Medulla oblongata (tissue), 1 donor: ENCODE results near the gene PCBP2.

Experiments used
- DNase-seq: peaks from one replicate; pipeline ENCODE4 v3.0.0-alpha.2; 2015; ENCODE audit errors: extremely low spot score

PCBP2 gene

DNA sequence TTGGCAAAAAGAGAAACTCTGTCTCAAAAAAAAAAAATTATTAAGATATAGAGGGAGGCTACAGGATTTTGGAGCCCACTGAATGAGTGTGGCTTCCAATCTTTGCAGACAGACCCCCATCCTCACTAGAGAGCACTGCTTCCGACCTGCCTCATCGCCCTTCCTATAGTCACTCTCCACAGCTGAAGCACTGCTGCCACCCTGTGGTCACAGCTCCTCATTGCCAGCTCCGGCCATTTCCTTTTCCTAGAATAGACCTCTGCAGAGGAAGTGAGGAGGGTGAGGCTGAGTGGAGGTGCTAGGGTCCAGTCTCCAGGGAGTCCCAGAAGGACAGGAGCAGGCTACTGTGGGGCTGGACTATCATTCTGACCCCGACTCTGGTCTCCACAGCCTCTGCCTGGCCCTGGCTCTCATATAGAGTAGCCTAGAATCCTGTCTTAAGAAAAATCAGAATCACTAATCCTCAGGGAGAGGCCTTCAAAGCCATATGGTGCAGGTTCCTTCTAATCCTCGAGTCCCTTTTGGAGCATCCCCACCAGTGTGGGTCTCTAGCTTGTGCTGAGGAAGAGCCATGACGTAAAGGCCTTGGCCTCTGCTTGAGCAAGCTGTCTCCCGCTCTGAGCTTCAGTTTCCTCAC lies 56.8 kb downstream of the PCBP2 start:
- peak; percentile 93 for DNase-seq

DNA sequence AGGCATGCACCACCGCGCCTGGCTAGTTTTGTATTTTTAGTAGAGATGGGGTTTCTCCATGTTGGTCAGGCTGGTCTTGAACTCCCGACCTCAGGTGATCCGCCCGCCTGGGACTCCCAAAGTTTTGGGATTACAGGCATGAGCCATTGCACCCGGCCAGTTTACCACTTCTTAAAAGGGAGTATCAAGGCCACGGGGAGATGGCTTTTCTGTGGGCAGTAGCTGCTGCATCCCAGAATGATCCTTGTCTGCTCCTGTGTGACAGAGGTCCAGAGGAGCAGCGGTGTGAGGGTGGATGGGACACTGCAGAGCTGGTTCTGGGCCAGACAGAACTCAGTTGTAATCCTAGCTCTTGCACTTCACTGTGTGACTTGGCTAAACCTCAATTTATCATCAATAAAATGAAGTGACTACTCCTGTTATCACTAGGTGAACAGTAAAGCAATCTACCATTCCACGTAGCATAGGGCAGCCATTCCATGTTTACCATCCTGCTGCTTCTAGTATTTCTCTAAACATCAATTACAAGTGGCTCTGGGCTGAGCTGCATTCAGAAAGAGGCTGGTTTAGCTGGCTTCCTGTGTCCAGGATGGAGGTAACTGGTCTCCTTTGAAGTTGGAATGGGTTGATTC lies 58.4 kb downstream of the PCBP2 start:
- DNase-seq, result no peak

DNA sequence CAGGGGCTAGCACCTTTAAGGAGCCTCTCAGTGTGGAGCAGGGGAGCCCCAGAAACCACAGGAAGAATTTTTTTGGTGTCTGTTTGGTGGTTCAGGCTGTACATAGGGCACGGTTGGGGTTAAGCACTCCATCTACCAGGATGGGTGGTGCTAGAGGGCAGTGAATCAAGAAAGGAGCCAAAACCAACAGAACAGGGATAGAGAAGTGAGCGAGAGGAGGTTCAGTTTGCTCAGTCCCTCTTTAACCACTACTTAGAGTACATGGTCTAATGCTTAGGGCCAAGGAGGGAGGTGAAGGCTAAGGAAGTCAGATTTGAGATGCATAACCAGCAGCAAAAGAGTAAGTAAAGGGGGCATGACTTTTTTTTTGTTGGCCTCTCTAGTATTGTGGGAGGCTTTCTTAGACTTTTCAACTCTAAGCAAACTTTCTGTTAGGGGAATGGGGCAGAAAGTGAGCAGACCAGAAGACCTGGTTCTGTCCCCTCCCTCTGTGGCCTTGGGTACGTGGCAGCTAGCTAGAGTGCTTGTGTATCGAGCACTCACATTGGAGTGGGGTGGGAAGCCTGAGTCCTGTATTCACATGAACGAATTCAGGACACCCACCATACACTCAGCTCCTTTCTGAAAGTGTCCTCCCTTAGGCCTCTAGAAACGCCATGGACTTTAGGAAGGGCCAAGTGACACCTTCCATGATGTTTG lies 62.0 kb downstream of the PCBP2 start:
- DNase-seq, result no peak

DNA sequence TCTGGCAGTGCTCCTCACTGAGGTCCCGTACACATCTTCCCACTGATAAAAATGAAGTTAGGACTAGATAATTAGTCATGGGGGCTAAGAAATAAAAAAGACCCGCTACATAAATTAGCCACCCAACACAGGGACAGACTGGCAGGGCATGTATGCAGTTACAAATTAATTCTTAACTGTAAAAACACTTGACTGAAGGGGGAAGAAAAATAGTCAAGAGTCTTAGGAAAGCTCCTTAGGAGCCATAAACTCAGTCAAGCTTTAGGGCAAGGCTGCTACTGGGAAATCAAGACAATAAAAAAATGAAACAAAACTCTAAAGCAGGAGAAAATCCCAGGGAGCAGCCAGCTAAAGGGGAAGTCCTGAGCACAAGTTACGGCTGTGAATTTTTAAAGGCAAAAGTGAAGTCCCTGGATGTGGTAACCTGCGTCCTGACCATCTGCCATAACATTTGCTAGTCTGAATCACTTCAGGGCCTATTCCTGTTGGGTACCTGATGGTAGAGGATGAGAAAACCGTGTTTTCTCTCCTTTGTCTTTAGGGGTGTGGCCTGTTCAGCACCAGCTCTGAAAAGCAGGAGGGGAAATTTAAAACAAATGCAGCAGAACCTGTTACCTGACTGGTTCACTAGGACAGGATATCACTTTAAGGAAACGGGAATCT lies 62.9 kb downstream of the PCBP2 start:
- DNase-seq, result no peak

DNA sequence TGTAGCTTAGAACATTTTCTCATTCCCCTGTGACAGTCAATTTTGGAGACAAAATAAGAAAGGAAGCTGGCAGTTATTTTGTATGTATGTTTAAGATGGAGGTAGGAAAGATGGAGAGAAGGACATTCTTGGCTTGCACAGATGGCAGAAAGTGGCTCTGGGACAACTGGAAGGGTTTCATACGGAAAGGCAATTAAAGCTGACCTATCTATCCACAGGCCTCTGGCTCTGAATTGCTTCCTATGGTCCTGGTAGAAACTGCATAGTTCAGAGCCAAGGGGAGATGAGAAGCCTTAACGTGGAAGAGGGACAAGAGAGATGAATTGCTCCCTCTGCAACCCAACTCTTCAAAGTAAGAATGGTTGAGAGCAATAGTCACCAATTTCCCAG lies 63.4 kb downstream of the PCBP2 start:
- no peak for DNase-seq

DNA sequence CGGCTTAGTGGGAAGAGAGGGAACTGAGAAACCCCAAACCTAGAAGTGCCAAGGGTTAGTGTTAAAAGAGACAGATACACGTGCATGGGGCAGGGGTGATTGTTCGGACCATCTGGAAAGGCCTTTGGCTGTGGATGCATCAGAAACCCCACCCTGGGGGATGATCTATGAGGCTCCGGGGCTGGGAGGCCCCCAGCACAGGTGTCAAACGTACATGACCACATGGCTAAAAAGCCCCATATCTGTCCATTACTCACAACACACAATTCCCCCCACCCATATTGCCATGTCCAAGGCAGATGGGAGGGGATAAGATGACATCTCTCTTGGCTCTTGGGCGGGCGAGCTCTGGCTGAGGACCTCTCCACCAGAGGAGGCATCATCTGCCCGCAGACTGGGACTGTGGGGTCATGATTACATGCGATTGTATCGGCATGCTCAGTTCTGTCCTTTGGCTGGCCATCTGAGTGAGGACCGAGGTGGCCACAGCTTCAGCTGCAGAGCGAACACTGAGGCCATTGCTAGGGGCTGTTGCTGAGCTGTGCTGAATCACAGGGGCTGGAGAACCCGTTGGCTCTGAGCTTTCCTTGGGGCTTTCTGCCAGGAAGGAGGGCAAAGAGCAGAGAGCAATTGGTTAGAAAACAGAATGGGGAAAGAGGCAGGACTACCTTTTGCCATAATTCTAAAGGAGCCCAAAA lies 65.0 kb downstream of the PCBP2 start:
- no peak for DNase-seq

DNA sequence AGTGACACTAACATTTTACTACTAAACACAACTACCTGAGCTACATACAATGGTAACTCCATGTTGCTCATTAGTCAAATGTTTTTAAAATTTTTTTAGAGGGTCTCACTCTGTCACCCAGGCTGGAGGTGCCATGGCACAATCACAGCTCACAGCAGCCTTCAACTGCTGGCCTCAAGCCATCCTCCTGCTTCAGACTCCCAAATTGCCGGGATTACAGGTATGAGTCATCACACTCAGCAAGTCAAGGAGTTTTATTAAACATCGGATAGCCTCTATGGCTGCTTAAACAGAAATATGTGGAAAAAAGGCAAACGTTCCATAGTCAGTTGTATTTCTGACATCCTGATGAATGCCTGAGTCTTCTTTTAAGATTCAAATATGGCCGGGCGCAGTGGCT lies 66.5 kb downstream of the PCBP2 start:
- DNase-seq, result no peak

DNA sequence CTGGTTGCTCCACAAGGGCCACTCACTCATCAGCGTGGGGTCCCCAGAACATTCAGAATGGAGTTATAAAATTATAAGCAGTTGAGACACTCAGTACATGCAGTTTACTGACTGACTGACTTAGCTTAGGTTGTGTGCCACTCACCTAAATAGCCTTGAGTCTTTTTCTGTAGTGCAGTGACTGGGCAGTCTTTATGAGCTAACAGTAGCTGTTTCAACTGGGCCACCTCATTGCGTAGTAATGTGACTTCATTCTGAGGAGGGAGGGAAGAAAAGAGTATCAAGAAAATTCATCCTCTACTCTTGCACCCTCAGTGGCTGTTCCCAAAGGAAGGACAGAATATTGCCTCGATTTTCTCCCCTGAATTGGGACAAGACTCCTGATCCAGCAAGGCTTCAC lies 71.2 kb downstream of the PCBP2 start:
- DNase-seq, result no peak

DNA sequence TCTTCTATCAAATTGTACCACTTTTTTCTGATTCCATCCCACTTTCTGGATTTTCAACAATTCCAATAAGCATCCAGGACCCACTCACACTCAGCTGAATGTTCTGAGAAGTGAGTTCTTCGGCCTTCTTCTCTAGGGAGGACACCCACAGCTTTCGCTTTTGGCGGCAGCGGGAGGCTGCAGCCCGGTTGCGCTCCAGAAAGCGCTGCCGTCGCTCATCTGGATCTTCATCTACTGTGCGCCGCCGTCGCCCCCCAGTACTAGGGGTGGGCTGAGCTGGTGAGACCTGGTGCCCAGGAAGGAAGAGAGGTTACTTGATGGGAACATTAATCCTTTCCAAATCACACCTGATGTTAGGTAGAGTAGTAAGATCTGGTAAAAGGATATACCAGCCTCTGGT lies 72.6 kb downstream of the PCBP2 start:
- no peak for DNase-seq

DNA sequence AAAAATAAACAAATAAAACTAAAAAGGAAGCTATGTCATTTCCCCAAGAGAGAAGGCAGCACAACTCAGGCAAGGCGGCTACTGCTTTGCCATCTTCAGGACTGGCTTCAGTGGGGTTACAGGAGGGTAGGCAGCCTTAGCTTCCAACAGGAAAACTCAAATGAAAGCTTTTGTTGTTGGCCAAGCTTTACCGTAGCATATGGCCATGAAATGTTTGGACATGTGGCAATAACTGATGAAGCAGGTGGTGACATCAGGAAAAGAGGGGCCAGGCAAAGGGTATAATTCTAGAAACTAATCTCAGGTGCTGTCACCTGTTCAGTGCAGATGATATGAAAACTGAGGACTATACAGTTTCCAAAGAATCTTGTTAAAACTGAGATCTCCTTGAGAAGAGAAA lies 78.2 kb downstream of the PCBP2 start:
- no peak for DNase-seq
